SK-N-SH (cell line): ENCODE results near the gene ABAT. TPM values are rescaled to one million over a fixed set of nuclear protein-coding genes. Genes with fewer than 3 reads are reported as not detected.

Experiments
- CTCF ChIA-PET: fragments of 300-600, 350-600 bp; formaldehyde crosslinking; extraction: SDS; loops from one replicate; lab custom pipeline; 2021; lab: Yijun Ruan, JAX
- POLR2A ChIA-PET: fragments of 350-600 bp; sonication (Branson Sonifier 250); formaldehyde crosslinking; extraction: SDS; loops from one replicate; lab custom pipeline; 2020; ENCODE audit warnings: antibody characterized with exemption, inconsistent platforms; lab: Yijun Ruan, JAX
- DNase-seq: peaks from one replicate; pipeline ENCODE4 v3.0.0; 2012
- H2AFZ ChIP-seq: fragments of 200-600 bp; sonication (generic); 2 replicates; pipeline ENCODE4 v1.8.1; 2016; ENCODE audit warnings: antibody characterized with exemption, mild to moderate bottlenecking, low read depth
- H3F3A ChIP-seq: fragments of 200-600 bp; sonication (generic); replicated peaks from 2 replicates; pipeline ENCODE3; 2016; ENCODE audit warnings: antibody characterized with exemption, mild to moderate bottlenecking; ENCODE audit not compliant: insufficient read depth
- H3K27ac ChIP-seq, 2 experiments: fragments of 200-500 bp in 1 of 2; fragments of 200-600 bp in 1 of 2; sonication (Bioruptor generic) in 1 of 2; sonication (generic), shearing (Covaris generic) in 1 of 2; 2 replicates each; pipeline versions ENCODE4 v1.5.1 to v1.6.1; 2014 to 2016; ENCODE audit warnings: low read depth in 2 of 2, inconsistent platforms in 1 of 2, low read length in 1 of 2, mild to moderate bottlenecking in 1 of 2, mixed read lengths in 1 of 2
- H3K27me3 ChIP-seq: fragments of 200-600 bp; sonication (generic), shearing (Covaris generic); 2 replicates; pipeline ENCODE4 v1.6.1; 2016; ENCODE audit warnings: mixed run types; ENCODE audit not compliant: insufficient read depth
- H3K36me3 ChIP-seq, 2 experiments: fragments of 200-500 bp in 1 of 2; fragments of 200-600 bp in 1 of 2; sonication (Bioruptor generic) in 1 of 2; sonication (generic) in 1 of 2; replicated peaks in 1 of 2; 2 replicates each; pipeline versions ENCODE3 to v1.5.1; 2014 to 2016; ENCODE audit warnings: low read length in 1 of 2, mild to moderate bottlenecking in 1 of 2; ENCODE audit not compliant: insufficient read depth in 2 of 2, control insufficient read depth in 1 of 2
- H3K4me1 ChIP-seq, 2 experiments: fragments of 200-500 bp in 1 of 2; fragments of 200-600 bp in 1 of 2; sonication (Bioruptor generic) in 1 of 2; sonication (generic), shearing (Covaris generic) in 1 of 2; 2 replicates each; pipeline versions ENCODE4 v1.5.1 to v1.6.1; 2014 to 2016; ENCODE audit warnings: low read depth in 1 of 2, low read length in 1 of 2, mixed run types in 1 of 2; ENCODE audit not compliant: insufficient read depth in 2 of 2, control insufficient read depth in 1 of 2
- H3K4me2 ChIP-seq: fragments of 200-600 bp; sonication (generic), shearing (Covaris generic); 2 replicates; pipeline ENCODE4 v1.6.1; 2017; ENCODE audit warnings: mixed run types
- H3K4me3 ChIP-seq, 2 experiments: fragments of 200-500 bp in 1 of 2; fragments of 200-600 bp in 1 of 2; sonication (Bioruptor generic) in 1 of 2; sonication (generic), shearing (Covaris generic) in 1 of 2; 2 replicates each; pipeline versions ENCODE4 v1.5.1 to v1.8.1; 2014 to 2016; ENCODE audit warnings: low read depth in 2 of 2, inconsistent platforms in 1 of 2, low read length in 1 of 2, mild to moderate bottlenecking in 1 of 2, mixed read lengths in 1 of 2, moderate library complexity in 1 of 2
- H3K79me2 ChIP-seq: fragments of 200-600 bp; sonication (generic); 2 replicates; pipeline ENCODE4 v1.8.1; 2017; ENCODE audit warnings: mild to moderate bottlenecking; ENCODE audit not compliant: insufficient read depth
- H3K9ac ChIP-seq: fragments of 200-600 bp; sonication (generic); 2 replicates; pipeline ENCODE4 v1.6.1; 2017; ENCODE audit warnings: mixed run types
- H3K9me2 ChIP-seq: fragments of 200-600 bp; sonication (generic); 2 replicates; pipeline ENCODE4 v1.6.1; 2017; ENCODE audit warnings: mixed run types
- H3K9me3 ChIP-seq: fragments of 200-600 bp; sonication (generic); 2 replicates; pipeline ENCODE4 v1.6.1; 2017; ENCODE audit warnings: mixed run types, mild to moderate bottlenecking, moderate library complexity
- H4K20me1 ChIP-seq: fragments of 200-600 bp; sonication (generic); 2 replicates; pipeline ENCODE4 v1.6.1; 2017; ENCODE audit warnings: mild to moderate bottlenecking, mixed run types; ENCODE audit not compliant: insufficient read depth
- CTCF ChIP-seq: fragments of 200-600 bp; sonication (generic); IDR thresholded peaks from 2 replicates; pipeline ENCODE4 v1.6.1; 2017; ENCODE audit warnings: antibody characterized with exemption, mild to moderate bottlenecking, moderate library complexity
- ELF1 ChIP-seq: IDR thresholded peaks from 2 replicates; pipeline ENCODE4 v1.4.0; 2012
- EZH2phosphoT487 ChIP-seq: fragments of 200-600 bp; sonication (generic); IDR thresholded peaks from 2 replicates; pipeline ENCODE4 v1.6.1; 2017; ENCODE audit warnings: low read depth, mixed run types, mild to moderate bottlenecking, antibody characterized with exemption, moderate library complexity, borderline replicate concordance
- FOSL2 ChIP-seq: IDR thresholded peaks from 2 replicates; pipeline ENCODE4 v1.4.0; 2012; ENCODE audit warnings: low read depth, mild to moderate bottlenecking, moderate library complexity, borderline replicate concordance
- GABPA ChIP-seq: IDR thresholded peaks from 2 replicates; pipeline ENCODE4 v1.4.0; 2012; ENCODE audit warnings: low read depth, mild to moderate bottlenecking
- GATA2 ChIP-seq: sonication (generic); formaldehyde crosslinking; IDR thresholded peaks from 2 replicates; pipeline ENCODE4 v1.5.0; 2020; ENCODE audit warnings: mild to moderate bottlenecking, missing genetic modification reagents
- MAX ChIP-seq: IDR thresholded peaks from 2 replicates; pipeline ENCODE4 v1.4.0; 2012; ENCODE audit warnings: low read depth
- MEF2A ChIP-seq: IDR thresholded peaks from 2 replicates; pipeline ENCODE4 v1.4.0; 2012; ENCODE audit warnings: low read depth, borderline replicate concordance
- RAD21 ChIP-seq: IDR thresholded peaks from 2 replicates; pipeline ENCODE4 v1.6.1; 2012; ENCODE audit warnings: mild to moderate bottlenecking, low read length
- RFX5 ChIP-seq: IDR thresholded peaks from 2 replicates; pipeline ENCODE4 v1.6.1; 2012; ENCODE audit warnings: mild to moderate bottlenecking, improper control_type of control experiment, low read length
- RXRA ChIP-seq: IDR thresholded peaks from 2 replicates; pipeline ENCODE4 v1.4.0; 2012; ENCODE audit warnings: low read depth, mild to moderate bottlenecking, borderline replicate concordance
- SIN3A ChIP-seq: IDR thresholded peaks from 2 replicates; pipeline ENCODE4 v1.6.1; 2012; ENCODE audit warnings: low read depth, mild to moderate bottlenecking, low read length, moderate library complexity, borderline replicate concordance
- SMC3 ChIP-seq: IDR thresholded peaks from 2 replicates; pipeline ENCODE4 v1.6.1; 2012; ENCODE audit warnings: low read depth, low read length, improper control_type of control experiment
- TAF1 ChIP-seq: IDR thresholded peaks from 2 replicates; pipeline ENCODE4 v1.6.1; 2012; ENCODE audit warnings: low read depth, mild to moderate bottlenecking, low read length, moderate library complexity, borderline replicate concordance
- TCF12 ChIP-seq: IDR thresholded peaks from 2 replicates; pipeline ENCODE4 v1.4.0; 2012
- USF1 ChIP-seq: IDR thresholded peaks from 2 replicates; pipeline ENCODE4 v1.4.0; 2012; ENCODE audit warnings: low read depth, borderline replicate concordance
- YY1 ChIP-seq: IDR thresholded peaks from 2 replicates; pipeline ENCODE4 v1.4.0; 2012; ENCODE audit warnings: low read depth, mild to moderate bottlenecking
- ZBTB33 ChIP-seq: IDR thresholded peaks from 2 replicates; pipeline ENCODE4 v1.4.0; 2012; ENCODE audit warnings: low read depth, borderline replicate concordance
- whole genome bisulfite sequencing: methylation state at CpG from one replicate; pipeline ENCODE4 v1.1.6; 2017; ENCODE audit warnings: low lambda C conversion rate; 5-methylcytosine and 5-hydroxymethylcytosine counted together
- polyA plus RNA-seq, 3 experiments: library from polyadenylated mRNA; depleted of rRNA; stranded (reverse); fragments of >200 nt; gene quantifications; 2 replicates each; pipeline ENCODE4 v1.2.3, GENCODE V29; 2012

ABAT gene
- polyA plus RNA-seq, 1 of the 3 experiments (the other 2 are of a cell fraction), result 4.7 TPM

- H4K20me1 ChIP-seq, result no peaks in the 10 kb centered on the region
- H3K27me3 ChIP-seq, result no peaks in the 10 kb centered on the region
- ChIA-PET POLR2A (no interaction called here), CTCF (no interaction called here)
- DNase-seq, result no peak
- H3F3A ChIP-seq, result no peaks in the 10 kb centered on the region
- no peaks in the 10 kb centered on the region for H3K36me3 ChIP-seq
- no peaks in the 10 kb centered on the region for H3K9me3 ChIP-seq
- H2AFZ ChIP-seq, result no peak overlapping the region
- no peak overlapping the region for H3K4me2 ChIP-seq
- no peak overlapping the region for H3K4me3 ChIP-seq
- H3K9ac ChIP-seq, result no peak overlapping the region
- H3K4me1 ChIP-seq, result no peaks in the 10 kb centered on the region
- TF ChIP-seq SMC3 (no peak), RFX5 (no peak), TCF12 (no peak), ZBTB33 (no peak), GATA2 (CRISPR knock-in tag) (no peak), ELF1 (no peak), EZH2phosphoT487 (no peak), GABPA (no peak), CTCF (no peak), FOSL2 (no peak), USF1 (no peak), SIN3A (no peak), MAX (no peak)
- H3K27ac ChIP-seq, result no peak overlapping the region
- no peaks in the 10 kb centered on the region for H3K79me2 ChIP-seq
- H3K9me2 ChIP-seq, result no peaks in the 10 kb centered on the region
- WGBS, result 38% methylated on average over 1 of the region's 1 CpG
Measured at GRCh38 chr16:8775359-8775758, 100.9 kb downstream of the ABAT start.

GRCh38 chr16:8776129-8776584 is 101.7 kb downstream of the ABAT start:
- ChIA-PET POLR2A (no interaction called here), CTCF (interaction anchor here (0.8 to 5.8 kb wide), 2 partner anchors 15 to 115 kb away, joined by 3 to 30 read pairs; no protein-coding TSS in a partner anchor)
- no peak for DNase-seq
- H3K4me1 ChIP-seq, result no peaks in the 10 kb centered on the region
- no peak overlapping the region for H2AFZ ChIP-seq
- no peaks in the 10 kb centered on the region for H3K9me2 ChIP-seq
- H3K36me3 ChIP-seq, result no peaks in the 10 kb centered on the region
- no peaks in the 10 kb centered on the region for H3F3A ChIP-seq
- no peaks in the 10 kb centered on the region for H3K79me2 ChIP-seq
- no peaks in the 10 kb centered on the region for H3K9me3 ChIP-seq
- H3K4me2 ChIP-seq, result no peak overlapping the region
- H3K4me3 ChIP-seq, result no peak overlapping the region
- 65% methylated on average over 5 of the region's 12 CpGs for WGBS
- H3K27ac ChIP-seq, result no peak overlapping the region
- H4K20me1 ChIP-seq, result no peaks in the 10 kb centered on the region
- no peaks in the 10 kb centered on the region for H3K27me3 ChIP-seq
- H3K9ac ChIP-seq, result no peak overlapping the region
- TF ChIP-seq CTCF (no peak), ZBTB33 (no peak), MEF2A (no peak), RAD21 (no peak), YY1 (no peak), EZH2phosphoT487 (no peak), RXRA (no peak), SIN3A (no peak), TAF1 (no peak), FOSL2 (no peak), ELF1 (no peak)
